ENCODE data around the gene GALNTL6. TPM values are rescaled to one million over a fixed set of nuclear protein-coding genes. Genes with fewer than 3 reads are reported as not detected.

GALNTL6 gene
- polyA plus RNA-seq, 1 donor from 2014 or later: 14.9 TPM

DNA sequence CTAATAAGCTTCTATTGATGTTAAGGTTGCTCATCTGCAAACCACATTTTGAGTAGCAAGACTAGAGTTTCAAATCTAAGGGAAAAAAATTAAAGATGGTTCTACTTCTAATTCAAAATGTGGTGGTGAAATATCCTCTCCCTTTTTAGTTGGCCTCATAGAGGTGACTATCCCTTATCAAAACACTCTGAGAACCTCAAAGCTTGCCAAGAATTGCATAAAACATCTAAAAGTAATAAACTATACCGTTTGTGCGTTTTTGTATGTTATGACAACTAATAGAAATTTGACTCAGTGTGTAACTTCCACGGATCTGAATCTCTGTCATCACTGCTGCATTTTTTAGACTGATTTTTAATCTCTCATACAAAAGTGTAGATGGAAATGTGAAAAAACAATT is 682.6 kb downstream of the GALNTL6 start:
- Histone ChIP-seq H3K36me3 (ENCODE audit: insufficient read depth, low read length) (no peaks in the 10 kb centered on the region), H3K27ac (ENCODE audit: low read length) (no peak overlapping the region), H3K79me2 (replicated peaks; ENCODE audit: insufficient read depth, low read length) (no peaks in the 10 kb centered on the region), H3F3A (ENCODE audit: insufficient read depth, low read length, poor library complexity, severe bottlenecking) (no peaks in the 10 kb centered on the region), H3K9me2 (ENCODE audit: insufficient read depth, low read length) (no peaks in the 10 kb centered on the region), H4K20me1 (ENCODE audit: insufficient read depth) (no peaks in the 10 kb centered on the region), H3K4me2 (ENCODE audit: low read length) (no peak overlapping the region), H3K9me3 (ENCODE audit: low read length) (no peaks in the 10 kb centered on the region), H3K27me3 (ENCODE audit: insufficient read depth, low read depth, low read length) (no peaks in the 10 kb centered on the region), H3K9ac (ENCODE audit: low read length) (no peak overlapping the region), H3K4me3 (ENCODE audit: low read length) (no peak overlapping the region), H2AFZ (ENCODE audit: low read depth, low read length) (no peak overlapping the region)
- TF ChIP-seq TAF1 (IDR thresholded peaks at IDR 0.05; ENCODE audit: low read depth): no peak
- no peak for TF ChIP-seq RAD21 (conservative IDR thresholded peaks at IDR 0.05)
- TF ChIP-seq EZH2 (IDR thresholded peaks at IDR 0.05; ENCODE audit: borderline replicate concordance, insufficient read depth, low read length, poor library complexity, severe bottlenecking): no peak
- TF ChIP-seq EP300 (conservative IDR thresholded peaks at IDR 0.05; ENCODE audit: poor library complexity, severe bottlenecking): no peak
- TF ChIP-seq, protein P1, sequence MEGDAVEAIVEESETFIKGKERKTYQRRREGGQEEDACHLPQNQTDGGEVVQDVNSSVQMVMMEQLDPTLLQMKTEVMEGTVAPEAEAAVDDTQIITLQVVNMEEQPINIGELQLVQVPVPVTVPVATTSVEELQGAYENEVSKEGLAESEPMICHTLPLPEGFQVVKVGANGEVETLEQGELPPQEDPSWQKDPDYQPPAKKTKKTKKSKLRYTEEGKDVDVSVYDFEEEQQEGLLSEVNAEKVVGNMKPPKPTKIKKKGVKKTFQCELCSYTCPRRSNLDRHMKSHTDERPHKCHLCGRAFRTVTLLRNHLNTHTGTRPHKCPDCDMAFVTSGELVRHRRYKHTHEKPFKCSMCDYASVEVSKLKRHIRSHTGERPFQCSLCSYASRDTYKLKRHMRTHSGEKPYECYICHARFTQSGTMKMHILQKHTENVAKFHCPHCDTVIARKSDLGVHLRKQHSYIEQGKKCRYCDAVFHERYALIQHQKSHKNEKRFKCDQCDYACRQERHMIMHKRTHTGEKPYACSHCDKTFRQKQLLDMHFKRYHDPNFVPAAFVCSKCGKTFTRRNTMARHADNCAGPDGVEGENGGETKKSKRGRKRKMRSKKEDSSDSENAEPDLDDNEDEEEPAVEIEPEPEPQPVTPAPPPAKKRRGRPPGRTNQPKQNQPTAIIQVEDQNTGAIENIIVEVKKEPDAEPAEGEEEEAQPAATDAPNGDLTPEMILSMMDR (IDR thresholded peaks at IDR 0.05; ENCODE audit: poor library complexity, severe bottlenecking): no peak
- TF ChIP-seq SMC3 (conservative IDR thresholded peaks at IDR 0.05; ENCODE audit: poor library complexity): no peak
- TF ChIP-seq POLR2AphosphoS5 (IDR thresholded peaks at IDR 0.05): no peak
- TF ChIP-seq, protein P2, sequence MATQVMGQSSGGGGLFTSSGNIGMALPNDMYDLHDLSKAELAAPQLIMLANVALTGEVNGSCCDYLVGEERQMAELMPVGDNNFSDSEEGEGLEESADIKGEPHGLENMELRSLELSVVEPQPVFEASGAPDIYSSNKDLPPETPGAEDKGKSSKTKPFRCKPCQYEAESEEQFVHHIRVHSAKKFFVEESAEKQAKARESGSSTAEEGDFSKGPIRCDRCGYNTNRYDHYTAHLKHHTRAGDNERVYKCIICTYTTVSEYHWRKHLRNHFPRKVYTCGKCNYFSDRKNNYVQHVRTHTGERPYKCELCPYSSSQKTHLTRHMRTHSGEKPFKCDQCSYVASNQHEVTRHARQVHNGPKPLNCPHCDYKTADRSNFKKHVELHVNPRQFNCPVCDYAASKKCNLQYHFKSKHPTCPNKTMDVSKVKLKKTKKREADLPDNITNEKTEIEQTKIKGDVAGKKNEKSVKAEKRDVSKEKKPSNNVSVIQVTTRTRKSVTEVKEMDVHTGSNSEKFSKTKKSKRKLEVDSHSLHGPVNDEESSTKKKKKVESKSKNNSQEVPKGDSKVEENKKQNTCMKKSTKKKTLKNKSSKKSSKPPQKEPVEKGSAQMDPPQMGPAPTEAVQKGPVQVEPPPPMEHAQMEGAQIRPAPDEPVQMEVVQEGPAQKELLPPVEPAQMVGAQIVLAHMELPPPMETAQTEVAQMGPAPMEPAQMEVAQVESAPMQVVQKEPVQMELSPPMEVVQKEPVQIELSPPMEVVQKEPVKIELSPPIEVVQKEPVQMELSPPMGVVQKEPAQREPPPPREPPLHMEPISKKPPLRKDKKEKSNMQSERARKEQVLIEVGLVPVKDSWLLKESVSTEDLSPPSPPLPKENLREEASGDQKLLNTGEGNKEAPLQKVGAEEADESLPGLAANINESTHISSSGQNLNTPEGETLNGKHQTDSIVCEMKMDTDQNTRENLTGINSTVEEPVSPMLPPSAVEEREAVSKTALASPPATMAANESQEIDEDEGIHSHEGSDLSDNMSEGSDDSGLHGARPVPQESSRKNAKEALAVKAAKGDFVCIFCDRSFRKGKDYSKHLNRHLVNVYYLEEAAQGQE (IDR thresholded peaks at IDR 0.05; ENCODE audit: borderline replicate concordance): no peak

DNA sequence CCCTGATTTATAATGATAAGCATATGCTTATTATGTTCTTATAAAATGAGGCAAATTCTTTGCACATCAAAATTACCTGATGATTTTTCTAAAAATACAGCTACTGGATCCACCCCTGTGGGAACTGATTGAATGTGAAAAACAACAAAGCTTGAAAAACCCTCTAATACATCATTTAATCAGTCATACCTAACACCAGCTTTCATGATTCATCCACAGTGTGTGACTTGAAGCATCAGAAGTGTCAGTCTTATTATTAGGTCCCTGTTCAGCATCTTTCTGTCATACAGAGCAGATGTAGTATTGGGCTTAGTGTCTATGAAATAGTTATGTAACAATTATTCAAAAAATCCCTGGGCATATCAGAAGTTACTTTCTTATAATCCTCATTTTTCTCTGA is 684.1 kb downstream of the GALNTL6 start:
- Histone ChIP-seq H3K9me3 (ENCODE audit: low read length) (no peaks in the 10 kb centered on the region), H4K20me1 (ENCODE audit: insufficient read depth) (no peaks in the 10 kb centered on the region), H3K9ac (ENCODE audit: low read length) (no peak overlapping the region), H3K79me2 (replicated peaks; ENCODE audit: insufficient read depth, low read length) (no peaks in the 10 kb centered on the region), H3K4me2 (ENCODE audit: low read length) (no peak overlapping the region), H3K9me2 (ENCODE audit: insufficient read depth, low read length) (no peaks in the 10 kb centered on the region), H3K27me3 (ENCODE audit: insufficient read depth, low read depth, low read length) (no peaks in the 10 kb centered on the region), H3K36me3 (ENCODE audit: insufficient read depth, low read length) (no peaks in the 10 kb centered on the region), H3F3A (ENCODE audit: insufficient read depth, low read length, poor library complexity, severe bottlenecking) (no peaks in the 10 kb centered on the region), H3K27ac (ENCODE audit: low read length) (no peak overlapping the region), H3K4me3 (ENCODE audit: low read length) (no peak overlapping the region), H2AFZ (ENCODE audit: low read depth, low read length) (no peak overlapping the region)
- TF ChIP-seq POLR2AphosphoS5 (IDR thresholded peaks at IDR 0.05) (peak; percentile 32), TAF1 (IDR thresholded peaks at IDR 0.05; ENCODE audit: low read depth) (no peak)

DNA sequence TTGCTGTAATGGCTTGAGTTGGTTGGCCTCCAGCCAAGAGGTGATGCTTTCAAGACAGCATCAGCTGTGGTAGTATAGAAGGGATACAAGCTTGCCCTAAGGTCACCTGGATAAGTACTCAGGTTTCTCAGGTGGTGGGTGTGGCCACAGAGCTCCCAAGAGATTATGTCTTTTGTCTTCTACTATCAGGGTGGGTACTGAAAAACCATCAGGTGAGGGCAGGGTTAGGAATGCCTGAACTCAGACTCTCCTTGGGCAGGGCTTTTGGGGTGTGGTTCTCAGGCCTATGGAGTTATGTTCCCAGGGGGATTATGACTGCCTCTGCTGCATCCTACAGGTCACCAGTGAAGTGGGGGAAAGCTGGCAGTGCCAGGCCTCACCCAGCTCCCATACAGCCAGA is 700.8 kb downstream of the GALNTL6 start:
- Histone ChIP-seq H3K9me3 (ENCODE audit: low read length) (no peaks in the 10 kb centered on the region), H3K79me2 (replicated peaks; ENCODE audit: insufficient read depth, low read length) (no peaks in the 10 kb centered on the region), H3K4me2 (ENCODE audit: low read length) (no peak overlapping the region), H3K27ac (ENCODE audit: low read length) (no peak overlapping the region), H3K4me3 (ENCODE audit: low read length) (no peak overlapping the region), H4K20me1 (ENCODE audit: insufficient read depth) (no peaks in the 10 kb centered on the region), H3F3A (ENCODE audit: insufficient read depth, low read length, poor library complexity, severe bottlenecking) (no peaks in the 10 kb centered on the region), H3K9ac (ENCODE audit: low read length) (no peak overlapping the region), H2AFZ (ENCODE audit: low read depth, low read length) (no peak overlapping the region), H3K9me2 (ENCODE audit: insufficient read depth, low read length) (no peaks in the 10 kb centered on the region), H3K27me3 (ENCODE audit: insufficient read depth, low read depth, low read length) (no peaks in the 10 kb centered on the region), H3K36me3 (ENCODE audit: insufficient read depth, low read length) (no peaks in the 10 kb centered on the region)
- TF ChIP-seq RAD21 (conservative IDR thresholded peaks at IDR 0.05) (no peak), SMC3 (conservative IDR thresholded peaks at IDR 0.05; ENCODE audit: poor library complexity) (no peak)
